Trophoblast cell (in vitro differentiated cells and primary cell): ENCODE measurements around the gene PCSK5.
A peak's percentile ranks its signal among the peaks of the same experiment; 100 is the strongest.

Experiments
- DNase-seq, 2 donors: peaks; one replicate each; pipeline ENCODE4 v3.0.0-alpha.2; 2016
- H2AFZ ChIP-seq: 2 replicates; pipeline ENCODE4 v1.6.1; 2013; ENCODE audit warnings: low read length, moderate library complexity, mild to moderate bottlenecking; ENCODE audit not compliant: insufficient read depth, poor library complexity
- H2AK5ac ChIP-seq: 2 replicates; pipeline ENCODE4 v1.6.1; 2013; ENCODE audit warnings: mild to moderate bottlenecking, low read length
- H2BK120ac ChIP-seq: 2 replicates; pipeline ENCODE4 v1.6.1; 2013; ENCODE audit warnings: low read length, mild to moderate bottlenecking, moderate library complexity; ENCODE audit not compliant: insufficient read depth, poor library complexity
- H2BK12ac ChIP-seq: 2 replicates; pipeline ENCODE4 v1.6.1; 2013; ENCODE audit warnings: mild to moderate bottlenecking, low read length, moderate library complexity
- H2BK5ac ChIP-seq: 2 replicates; pipeline ENCODE4 v1.6.1; 2013; ENCODE audit warnings: low read length, low read depth, moderate library complexity, mild to moderate bottlenecking; ENCODE audit not compliant: poor library complexity
- H3K14ac ChIP-seq: 2 replicates; pipeline ENCODE4 v1.6.1; 2013; ENCODE audit warnings: mild to moderate bottlenecking, low read length
- H3K18ac ChIP-seq: 2 replicates; pipeline ENCODE4 v1.6.1; 2013; ENCODE audit warnings: mild to moderate bottlenecking, low read length
- H3K23ac ChIP-seq: 2 replicates; pipeline ENCODE4 v1.6.1; 2013; ENCODE audit warnings: low read length
- H3K27ac ChIP-seq: 2 replicates; pipeline ENCODE4 v1.5.1; 2013; ENCODE audit warnings: low read depth, mild to moderate bottlenecking, inconsistent platforms, low read length, moderate library complexity
- H3K27me3 ChIP-seq: 2 replicates; pipeline ENCODE4 v1.6.1; 2013; ENCODE audit warnings: inconsistent platforms, mild to moderate bottlenecking, low read length, moderate library complexity; ENCODE audit not compliant: insufficient read depth
- H3K36me3 ChIP-seq, 2 experiments: 1 replicate in 1 of 2; 2 replicates in 1 of 2; pipeline ENCODE4 v1.6.1; 2013; ENCODE audit warnings: low read length in 2 of 2, mild to moderate bottlenecking in 2 of 2, moderate library complexity in 1 of 2; ENCODE audit not compliant: insufficient read depth in 2 of 2, control insufficient read depth in 1 of 2
- H3K4ac ChIP-seq: 2 replicates; pipeline ENCODE4 v1.6.1; 2013; ENCODE audit warnings: low read depth, mild to moderate bottlenecking, low read length, moderate library complexity
- H3K4me1 ChIP-seq, 2 experiments: 1 replicate in 1 of 2; 2 replicates in 1 of 2; pipeline ENCODE4 v1.6.1; 2013; ENCODE audit warnings: low read length in 2 of 2, mild to moderate bottlenecking in 2 of 2, moderate library complexity in 1 of 2; ENCODE audit not compliant: insufficient read depth in 2 of 2, control insufficient read depth in 1 of 2
- H3K4me2 ChIP-seq: 2 replicates; pipeline ENCODE4 v1.6.1; 2013; ENCODE audit warnings: inconsistent platforms, mild to moderate bottlenecking, low read length, moderate library complexity
- H3K4me3 ChIP-seq: 2 replicates; pipeline ENCODE4 v1.5.1; 2013; ENCODE audit warnings: mild to moderate bottlenecking, low read depth, low read length, inconsistent platforms
- H3K79me1 ChIP-seq: one replicate; pipeline ENCODE4 v1.6.1; 2013; ENCODE audit warnings: low read length
- H3K79me2 ChIP-seq: 2 replicates; pipeline ENCODE4 v1.6.1; 2013; ENCODE audit warnings: low read length, mild to moderate bottlenecking; ENCODE audit not compliant: control insufficient read depth, insufficient read depth, poor library complexity
- H3K9ac ChIP-seq: 2 replicates; pipeline ENCODE4 v1.6.1; 2013; ENCODE audit warnings: mild to moderate bottlenecking, low read length
- H3K9me3 ChIP-seq: 2 replicates; pipeline ENCODE4 v1.6.1; 2013; ENCODE audit warnings: low read depth, mild to moderate bottlenecking, control low read depth, inconsistent platforms, low read length; ENCODE audit not compliant: insufficient read depth
- H4K12ac ChIP-seq: 2 replicates; pipeline ENCODE4 v1.6.1; 2013; ENCODE audit warnings: low read depth, mild to moderate bottlenecking, low read length, moderate library complexity
- H4K8ac ChIP-seq: 2 replicates; pipeline ENCODE4 v1.6.1; 2013; ENCODE audit warnings: low read depth, mild to moderate bottlenecking, low read length, moderate library complexity
- H4K91ac ChIP-seq: one replicate; pipeline ENCODE4 v1.6.1; 2013; ENCODE audit warnings: low read depth, mild to moderate bottlenecking, low read length, moderate library complexity
- WGBS: extraction: QIAGEN DNeasy Blood & Tissue Kit; methylation state at CpG from one replicate; pipeline ENCODE4 v1.1.7; 2013; ENCODE audit warnings: missing lambda C conversion rate; ENCODE audit not compliant: insufficient read length, insufficient coverage; ENCODE audit errors: extremely low coverage; 5-methylcytosine and 5-hydroxymethylcytosine counted together

Gene PCSK5

GRCh38 chr9:76007935-76008334 lies 117.5 kb downstream of the PCSK5 start:
- Histone ChIP-seq H3K27ac (no peak overlapping the region), H3K27me3 (no peaks in the 10 kb centered on the region), H2AFZ (no peak overlapping the region), H3K23ac (no peak overlapping the region), H3K9me3 (no peaks in the 10 kb centered on the region), H3K4ac (no peak overlapping the region), H2BK120ac (no peak overlapping the region), H3K4me2 (no peak overlapping the region), H3K79me2 (no peaks in the 10 kb centered on the region), H3K9ac (no peak overlapping the region), H3K14ac (no peak overlapping the region), H3K79me1 (peaks cover 3% of the 10 kb centered on the region), H3K18ac (no peak overlapping the region), H2BK5ac (no peak overlapping the region), H4K8ac (no peak overlapping the region), H4K91ac (no peak overlapping the region), H4K12ac (no peak overlapping the region), H2AK5ac (no peak overlapping the region), H2BK12ac (no peak overlapping the region), H3K4me1 (peaks cover 0 to 7% of the 10 kb centered on the region in 2 experiments), H3K36me3 (no peaks in the 10 kb centered on the region), H3K4me3 (no peak overlapping the region)
- no peak for DNase-seq
- no CpG with 5 or more reads among the region's 3 CpGs for WGBS

- H3K4me3 ChIP-seq: no peak overlapping the region
- no peak overlapping the region for H4K12ac ChIP-seq
- no peak overlapping the region for H3K4me2 ChIP-seq
- no peak overlapping the region for H3K14ac ChIP-seq
- H3K18ac ChIP-seq: no peak overlapping the region
- no peak overlapping the region for H4K91ac ChIP-seq
- peaks cover 0 to 4% of the 10 kb centered on the region in 2 experiments for H3K4me1 ChIP-seq
- no peak overlapping the region for H3K9ac ChIP-seq
- H3K27ac ChIP-seq: no peak overlapping the region
- peaks cover 3% of the 10 kb centered on the region for H3K79me1 ChIP-seq
- H2BK120ac ChIP-seq: no peak overlapping the region
- WGBS: no CpG with 5 or more reads among the region's 2 CpGs
- H2BK5ac ChIP-seq: no peak overlapping the region
- H3K27me3 ChIP-seq: no peaks in the 10 kb centered on the region
- no peak overlapping the region for H3K23ac ChIP-seq
- H3K4ac ChIP-seq: no peak overlapping the region
- H4K8ac ChIP-seq: no peak overlapping the region
- no peaks in the 10 kb centered on the region for H3K36me3 ChIP-seq
- no peak overlapping the region for H2AK5ac ChIP-seq
- no peak overlapping the region for H2BK12ac ChIP-seq
- H3K79me2 ChIP-seq: no peaks in the 10 kb centered on the region
- DNase-seq: no peak
- H3K9me3 ChIP-seq: no peaks in the 10 kb centered on the region
- no peak overlapping the region for H2AFZ ChIP-seq
Measured at GRCh38 chr9:76013809-76014208, 123.3 kb downstream of the PCSK5 start.

- H3K4me3 ChIP-seq: no peak overlapping the region
- peaks cover 0 to 2% of the 10 kb centered on the region in 2 experiments for H3K4me1 ChIP-seq
- H2AK5ac ChIP-seq: no peak overlapping the region
- no peaks in the 10 kb centered on the region for H3K27me3 ChIP-seq
- H3K4me2 ChIP-seq: no peak overlapping the region
- no peak overlapping the region for H3K9ac ChIP-seq
- H3K14ac ChIP-seq: no peak overlapping the region
- peak overlapping the region; percentile 15 for H2BK12ac ChIP-seq
- no peaks in the 10 kb centered on the region for H3K79me2 ChIP-seq
- H4K91ac ChIP-seq: no peak overlapping the region
- no peak overlapping the region for H2BK5ac ChIP-seq
- no peak overlapping the region for H3K23ac ChIP-seq
- H2AFZ ChIP-seq: no peak overlapping the region
- no peak overlapping the region for H3K4ac ChIP-seq
- H4K12ac ChIP-seq: no peak overlapping the region
- no peaks in the 10 kb centered on the region for H3K36me3 ChIP-seq
- H2BK120ac ChIP-seq: no peak overlapping the region
- H3K79me1 ChIP-seq: no peaks in the 10 kb centered on the region
- H3K27ac ChIP-seq: no peak overlapping the region
- H3K18ac ChIP-seq: no peak overlapping the region
- peak in 1 of 2 donors; percentile 39 for DNase-seq
- no CpG with 5 or more reads among the region's 12 CpGs for WGBS
- H3K9me3 ChIP-seq: no peaks in the 10 kb centered on the region
- H4K8ac ChIP-seq: no peak overlapping the region
Measured at GRCh38 chr9:76018235-76018634, 127.8 kb downstream of the PCSK5 start.

- H3K79me1 ChIP-seq: peaks cover 2% of the 10 kb centered on the region
- no peak overlapping the region for H3K18ac ChIP-seq
- H3K27ac ChIP-seq: no peak overlapping the region
- H3K27me3 ChIP-seq: no peaks in the 10 kb centered on the region
- no peak overlapping the region for H4K91ac ChIP-seq
- no peak overlapping the region for H3K14ac ChIP-seq
- H3K79me2 ChIP-seq: no peaks in the 10 kb centered on the region
- no CpG with 5 or more reads among the region's 2 CpGs for WGBS
- H4K8ac ChIP-seq: no peak overlapping the region
- H2BK12ac ChIP-seq: no peak overlapping the region
- H3K9me3 ChIP-seq: no peaks in the 10 kb centered on the region
- H3K4ac ChIP-seq: no peak overlapping the region
- H3K4me3 ChIP-seq: no peak overlapping the region
- H3K23ac ChIP-seq: no peak overlapping the region
- no peaks in the 10 kb centered on the region for H3K36me3 ChIP-seq
- peaks cover 0 to 4% of the 10 kb centered on the region in 2 experiments for H3K4me1 ChIP-seq
- H2BK5ac ChIP-seq: no peak overlapping the region
- DNase-seq: no peak
- no peak overlapping the region for H2AFZ ChIP-seq
- no peak overlapping the region for H2AK5ac ChIP-seq
- no peak overlapping the region for H3K4me2 ChIP-seq
- no peak overlapping the region for H4K12ac ChIP-seq
- no peak overlapping the region for H2BK120ac ChIP-seq
- H3K9ac ChIP-seq: no peak overlapping the region
Measured at GRCh38 chr9:76018761-76019160, 128.3 kb downstream of the PCSK5 start.
